Right cardiac atrium (tissue), 5 donors: ENCODE results near the gene LRRC7. TPM values are rescaled to one million over a fixed set of nuclear protein-coding genes. Genes with fewer than 3 reads are reported as not detected.

Experiments
- ATAC-seq, 2 donors: fragments of 200-7000 bp; cut with Tn5 transposase; one replicate each; pipeline versions ENCODE4 v1.8.0 to v1.9.1; 2020; ENCODE audit warnings: moderate library complexity in 2 of 2, mild to moderate bottlenecking in 1 of 2
- DNase-seq, 3 donors: peaks; one replicate each; pipeline ENCODE4 v3.0.0-alpha.2; 2020
- H3K27ac ChIP-seq: one replicate; pipeline ENCODE4 v1.5.1; 2013; ENCODE audit warnings: mild to moderate bottlenecking, low read length, control low read depth, moderate library complexity
- H3K27me3 ChIP-seq: one replicate; pipeline ENCODE4 v1.6.1; 2013; ENCODE audit not compliant: control insufficient read depth, insufficient read depth
- H3K4me1 ChIP-seq: one replicate; pipeline ENCODE4 v1.6.1; 2013; ENCODE audit warnings: low read length; ENCODE audit not compliant: control insufficient read depth, insufficient read depth
- H3K4me3 ChIP-seq: one replicate; pipeline ENCODE4 v1.5.1; 2013; ENCODE audit warnings: low read length, control low read depth
- H3K9me3 ChIP-seq: one replicate; pipeline ENCODE4 v1.6.1; 2013; ENCODE audit warnings: low read length; ENCODE audit not compliant: control insufficient read depth
- WGBS: extraction: QIAGEN DNeasy Blood & Tissue Kit; methylation state at CpG from one replicate; pipeline ENCODE4 v1.1.7; 2013; 5-methylcytosine and 5-hydroxymethylcytosine counted together
- intact Hi-C, 4 donors: fragments of 100-400 bp; cut with DNase I; formaldehyde crosslinking; loops; one replicate each; pipeline versions ENCODE4 v1.11.0 to v1.14.0; 2022 to 2023
- polyA plus RNA-seq: library from polyadenylated mRNA; stranded (reverse); fragments of 200-250 nt; gene quantifications from one replicate; pipeline ENCODE4 v1.2.3, GENCODE V29; 2013
- total RNA-seq, 4 donors: library from RNA; stranded (reverse); fragmentation: NEBNext Ultra II Directional; extraction: Animal tissue kit (Norgen Biotek cat#: 25700); gene quantifications; one replicate each; pipeline ENCODE4 v1.2.1, GENCODE V29; 2021
- donor health status: healthy with polysubstance abuse.
- donor health status: DM: no; HTN: yes; CAD: no.
- donor health status: DM: no; HTN: no; CAD: no.
- donor health status: DM: no; HTN: yes; CAD: no; lungs with severe emphysema.
- donor health status: DM: yes; HTN: yes; CAD: no.

Gene LRRC7
- total and polyA plus RNA-seq, 5 donors = 0.91 to 6.5 (median 3.4) TPM

DNA sequence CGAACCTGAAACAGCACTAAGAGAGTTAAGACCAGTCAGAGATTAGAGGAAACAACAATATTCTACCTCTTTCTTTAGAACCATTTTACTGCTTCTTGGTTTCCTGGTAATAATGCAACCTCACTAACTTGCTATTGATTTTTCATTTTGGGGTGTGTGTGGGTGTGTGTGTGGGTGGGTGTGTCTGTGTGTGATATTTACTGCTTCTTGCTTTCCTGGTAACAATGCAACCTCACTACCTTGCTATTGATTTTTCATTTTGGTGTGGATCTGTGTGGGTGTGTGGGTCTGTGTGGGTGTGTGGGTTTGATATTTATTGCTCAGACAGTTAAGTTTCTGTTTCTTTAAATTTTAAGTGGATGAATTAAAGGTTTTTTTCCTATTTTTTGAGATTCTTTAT is 208.8 kb downstream of the LRRC7 start:
- Histone ChIP-seq H3K9me3 (no peaks in the 10 kb centered on the region), H3K4me1 (no peaks in the 10 kb centered on the region), H3K27me3 (no peaks in the 10 kb centered on the region), H3K27ac (no peak overlapping the region), H3K4me3 (no peak overlapping the region)
- 83% methylated on average over 1 of the region's 1 CpG for WGBS
- DNase-seq (no peak), ATAC-seq (no peak)
- intact Hi-C loops = no loop called here

DNA sequence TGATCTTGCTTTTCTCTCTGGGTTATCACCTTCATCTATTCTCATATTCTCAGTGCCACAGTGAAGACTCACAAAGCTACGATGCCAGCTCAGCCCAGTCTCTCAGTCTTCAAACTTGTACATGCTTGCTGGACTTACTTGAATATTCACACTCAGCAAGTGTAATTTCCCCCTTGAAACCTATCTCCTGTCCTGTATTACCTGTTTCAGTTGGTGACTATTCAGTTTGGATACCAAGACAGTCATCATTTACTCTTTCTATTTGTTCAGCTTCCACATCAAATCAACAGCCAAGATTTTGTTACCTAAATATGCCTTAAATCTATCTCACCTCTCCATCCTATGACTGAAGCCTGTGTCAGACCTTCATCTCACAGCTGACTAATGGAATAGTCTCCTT is 209.7 kb downstream of the LRRC7 start:
- no peak for ATAC-seq
- H3K4me3 ChIP-seq = no peak overlapping the region
- DNase-seq = no peak
- H3K27me3 ChIP-seq = no peaks in the 10 kb centered on the region
- H3K27ac ChIP-seq = no peak overlapping the region
- H3K4me1 ChIP-seq = no peaks in the 10 kb centered on the region
- H3K9me3 ChIP-seq = no peaks in the 10 kb centered on the region
- 85% methylated on average over 1 of the region's 1 CpG for WGBS
- intact Hi-C loops = no loop called here

DNA sequence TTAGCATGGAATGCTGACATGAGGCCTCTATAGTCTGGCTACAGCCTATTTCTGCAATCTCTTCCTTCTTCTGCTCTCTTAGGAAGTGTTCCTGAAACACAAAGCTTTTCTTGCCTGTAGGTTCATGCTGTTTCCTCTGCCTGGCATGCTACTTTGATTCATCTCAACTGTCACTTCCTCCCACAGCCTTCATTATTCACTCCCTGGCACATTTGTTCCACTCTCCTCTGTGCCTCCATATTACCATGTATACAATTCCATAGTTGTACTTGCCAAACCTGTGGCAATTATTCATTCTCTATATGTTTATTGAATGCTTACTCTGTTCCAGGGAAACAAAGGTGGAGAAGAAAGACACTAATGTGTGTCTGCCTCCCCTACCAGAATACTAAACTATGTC is 210.2 kb downstream of the LRRC7 start:
- ATAC-seq = no peak

DNA sequence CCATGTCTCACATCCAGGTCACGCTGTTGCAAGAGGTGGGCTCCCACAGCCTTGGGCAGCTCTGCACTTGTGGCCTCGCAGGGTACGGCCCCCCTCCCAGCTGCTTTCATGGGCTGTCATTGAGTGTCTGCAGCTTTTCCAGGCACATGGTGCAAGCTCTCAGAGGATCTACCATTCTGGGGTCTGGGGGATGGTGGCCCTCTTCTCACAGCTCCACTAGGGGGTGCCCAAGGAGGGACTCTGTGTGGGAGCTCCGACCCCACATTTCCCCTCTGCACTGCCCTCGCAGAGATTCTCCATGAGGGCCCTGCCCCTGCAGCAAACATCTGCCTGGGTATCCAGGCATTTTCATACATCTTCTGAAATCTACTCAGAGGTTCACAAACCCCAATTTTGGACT is 219.4 kb downstream of the LRRC7 start:
- 80% methylated on average over 5 of the region's 5 CpGs for WGBS
- DNase-seq (no peak), ATAC-seq (no peak)
- Histone ChIP-seq H3K27me3 (no peaks in the 10 kb centered on the region), H3K27ac (no peak overlapping the region), H3K4me1 (no peaks in the 10 kb centered on the region), H3K4me3 (no peak overlapping the region), H3K9me3 (no peaks in the 10 kb centered on the region)
- intact Hi-C loops = no loop called here

More for the DNA sequence above, 210.2 kb downstream of the LRRC7 start:
- intact Hi-C loops = no loop called here
- Histone ChIP-seq H3K4me3 (no peak overlapping the region), H3K9me3 (no peaks in the 10 kb centered on the region), H3K27me3 (no peaks in the 10 kb centered on the region), H3K27ac (no peak overlapping the region), H3K4me1 (no peaks in the 10 kb centered on the region)
- DNase-seq = no peak

DNA sequence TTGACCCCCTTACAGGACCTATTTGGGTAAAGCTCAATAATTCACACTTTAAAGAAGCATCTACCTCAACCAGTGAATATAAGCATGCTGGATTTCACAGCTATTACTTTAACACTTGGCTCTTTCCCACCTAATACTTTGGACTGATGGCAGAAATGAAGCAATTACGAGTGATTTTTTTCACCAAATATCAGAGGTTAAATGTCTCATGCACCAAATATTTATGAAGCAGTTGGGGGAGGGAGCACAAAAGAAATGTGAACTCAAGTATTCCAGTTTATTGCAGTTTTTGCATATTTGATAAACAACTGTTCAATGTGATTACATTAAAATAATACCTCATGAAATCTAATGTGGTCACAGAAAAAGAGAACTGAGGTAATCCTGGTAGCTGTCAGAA is 223.6 kb downstream of the LRRC7 start:
- Histone ChIP-seq H3K27me3 (no peaks in the 10 kb centered on the region), H3K4me1 (no peaks in the 10 kb centered on the region), H3K9me3 (no peaks in the 10 kb centered on the region), H3K4me3 (no peak overlapping the region), H3K27ac (no peak overlapping the region)
- intact Hi-C loops = no loop called here
- DNase-seq (no peak), ATAC-seq (no peak)
- WGBS = 53% methylated on average over 1 of the region's 1 CpG

DNA sequence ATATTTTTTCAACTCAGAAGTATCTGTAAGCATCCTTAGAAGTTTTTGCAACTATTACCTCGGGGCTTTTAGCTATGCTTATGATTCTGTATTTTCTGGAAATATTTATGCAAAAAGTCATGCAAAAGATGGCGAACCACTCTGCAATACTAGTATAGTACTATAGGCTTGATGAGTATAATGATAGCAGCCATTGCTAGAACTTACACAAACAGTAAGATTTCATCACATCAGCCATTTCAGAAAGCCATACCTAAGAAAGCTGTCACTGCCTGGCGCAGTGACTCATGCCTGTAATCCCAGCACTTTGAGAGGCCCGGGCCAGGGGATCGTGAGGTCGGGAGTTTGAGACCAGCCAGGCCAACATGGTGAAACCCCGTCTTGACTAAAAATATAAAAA is 227.1 kb downstream of the LRRC7 start:
- intact Hi-C loops = no loop called here

DNA sequence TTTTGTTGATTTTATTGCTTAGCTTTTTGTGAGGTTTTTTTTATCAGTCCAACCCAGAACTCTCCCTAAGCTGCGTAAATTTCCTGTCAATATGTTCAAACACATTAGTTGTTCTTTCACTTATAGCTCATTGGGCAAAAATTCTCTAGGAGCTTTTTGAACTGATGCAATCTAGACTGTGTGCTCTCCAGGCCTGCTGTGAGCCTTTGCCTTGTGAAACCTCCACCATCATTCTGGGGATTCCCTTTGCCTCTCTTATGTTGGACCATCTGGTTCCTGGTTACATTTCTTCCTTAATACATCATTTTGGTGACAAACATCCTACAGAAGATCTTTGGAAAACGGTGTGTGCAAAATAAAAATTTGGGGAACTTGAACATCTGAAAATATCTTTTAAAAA is 247.2 kb downstream of the LRRC7 start:
- intact Hi-C loops = no loop called here
- WGBS = 61% methylated on average over 2 of the region's 2 CpGs
- no peak overlapping the region for H3K4me3 ChIP-seq
- no peaks in the 10 kb centered on the region for H3K9me3 ChIP-seq
- H3K27ac ChIP-seq = no peak overlapping the region
- H3K4me1 ChIP-seq = no peaks in the 10 kb centered on the region
- no peaks in the 10 kb centered on the region for H3K27me3 ChIP-seq
- ATAC-seq = no peak
- DNase-seq = no peak

More for the DNA sequence above, 227.1 kb downstream of the LRRC7 start:
- H3K4me3 ChIP-seq = no peak overlapping the region
- DNase-seq (peak in 1 of 3 donors; percentile 11), ATAC-seq (no peak)
- H3K27ac ChIP-seq = no peak overlapping the region
- no peaks in the 10 kb centered on the region for H3K9me3 ChIP-seq
- 87% methylated on average over 7 of the region's 7 CpGs for WGBS
- H3K4me1 ChIP-seq = no peaks in the 10 kb centered on the region
- no peaks in the 10 kb centered on the region for H3K27me3 ChIP-seq

DNA sequence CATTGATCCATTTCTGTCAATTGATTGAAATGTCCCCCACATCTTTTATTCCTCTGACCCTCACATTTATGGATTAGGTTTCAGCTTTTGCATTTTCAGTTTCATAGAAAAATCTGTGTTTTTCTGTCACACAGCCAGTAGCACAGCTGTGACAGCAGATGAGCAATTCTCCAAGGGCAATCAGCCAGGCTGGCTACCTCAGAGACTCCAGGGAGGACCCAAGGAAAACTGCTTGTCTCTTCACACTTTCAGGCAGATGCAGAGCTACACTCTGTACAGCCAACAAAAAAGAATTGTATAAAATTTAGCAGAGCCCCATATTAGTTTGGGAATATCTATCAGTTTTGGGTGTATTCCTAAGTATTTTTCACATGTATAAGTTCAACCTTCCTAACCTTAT is 257.2 kb downstream of the LRRC7 start:
- intact Hi-C loops = no loop called here
- ATAC-seq (no peak), DNase-seq (peak in 1 of 3 donors; percentile 17)
- Histone ChIP-seq H3K27ac (no peak overlapping the region), H3K4me1 (no peaks in the 10 kb centered on the region), H3K27me3 (no peaks in the 10 kb centered on the region), H3K4me3 (no peak overlapping the region), H3K9me3 (no peaks in the 10 kb centered on the region)

DNA sequence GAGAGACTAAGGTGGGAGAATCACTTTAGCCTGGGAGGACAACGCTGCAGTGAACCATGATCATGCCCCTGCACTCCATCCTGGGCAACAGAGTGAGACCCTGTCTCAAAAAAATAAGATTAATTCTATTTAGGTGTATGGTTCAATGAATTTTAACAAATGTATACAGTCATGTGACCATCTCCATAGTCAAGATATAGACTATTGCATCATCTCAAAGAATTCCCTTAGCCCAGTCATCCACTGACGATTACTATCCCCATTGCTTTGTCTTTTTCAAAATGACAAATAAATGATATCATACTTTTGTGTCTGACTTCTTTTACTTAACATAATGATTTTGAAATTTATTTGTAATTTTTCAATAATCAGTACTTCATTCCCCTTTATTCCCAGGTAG is 260.0 kb downstream of the LRRC7 start:
- no peak for DNase-seq

DNA sequence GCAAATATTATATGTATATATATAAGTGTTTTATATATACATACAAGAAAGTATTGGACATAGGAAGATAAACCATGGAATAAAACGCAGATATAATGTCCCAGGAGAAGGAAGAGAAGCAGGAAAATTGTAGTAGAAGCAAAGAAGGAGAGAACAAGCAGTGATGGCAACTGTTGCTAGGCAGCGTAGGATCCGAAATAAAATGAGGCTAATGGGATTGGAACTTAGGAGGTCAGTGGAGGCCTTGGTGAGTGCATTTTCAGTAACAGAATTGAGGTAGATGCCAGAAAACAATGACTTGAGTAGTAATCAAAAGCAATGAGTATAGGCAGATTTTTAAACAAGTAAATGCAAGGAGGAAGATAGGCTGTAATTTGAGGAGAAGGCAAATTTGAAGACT is 265.8 kb downstream of the LRRC7 start:
- no peaks in the 10 kb centered on the region for H3K9me3 ChIP-seq
- H3K4me3 ChIP-seq = no peak overlapping the region
- intact Hi-C loops = no loop called here
- DNase-seq = no peak
- no peaks in the 10 kb centered on the region for H3K27me3 ChIP-seq
- no peak overlapping the region for H3K27ac ChIP-seq
- ATAC-seq = no peak
- H3K4me1 ChIP-seq = no peaks in the 10 kb centered on the region
- whole genome bisulfite sequencing = 77% methylated on average over 3 of the region's 3 CpGs

More for the DNA sequence above, 260.0 kb downstream of the LRRC7 start:
- no peak overlapping the region for H3K4me3 ChIP-seq
- no peaks in the 10 kb centered on the region for H3K27me3 ChIP-seq
- no peaks in the 10 kb centered on the region for H3K9me3 ChIP-seq
- WGBS = 80% methylated on average over 2 of the region's 2 CpGs
- H3K27ac ChIP-seq = no peak overlapping the region
- intact Hi-C loops = no loop called here
- H3K4me1 ChIP-seq = no peaks in the 10 kb centered on the region
- ATAC-seq = no peak

DNA sequence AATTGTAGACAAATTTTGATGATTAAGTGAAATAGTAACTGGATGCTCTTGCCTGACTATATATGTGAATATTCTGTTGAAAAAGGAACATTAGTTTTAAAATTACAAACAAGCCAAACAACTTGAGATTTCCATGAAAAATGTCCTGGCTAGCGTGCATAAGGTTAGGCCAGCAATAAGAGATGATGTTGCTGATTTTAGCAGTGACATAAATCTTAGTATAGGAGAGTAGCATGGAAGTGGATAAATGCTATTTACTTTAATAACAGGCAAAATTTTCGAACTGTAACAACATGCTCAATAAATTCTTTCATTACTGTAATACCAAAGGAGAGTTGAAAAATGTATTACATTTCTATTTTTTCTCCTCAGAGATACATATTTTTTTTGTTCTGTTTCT is 266.6 kb downstream of the LRRC7 start:
- DNase-seq (no peak), ATAC-seq (no peak)
- 68% methylated on average over 2 of the region's 2 CpGs for WGBS
- H3K27ac ChIP-seq = no peak overlapping the region
- intact Hi-C loops = no loop called here
- H3K9me3 ChIP-seq = no peaks in the 10 kb centered on the region
- no peak overlapping the region for H3K4me3 ChIP-seq
- H3K4me1 ChIP-seq = no peaks in the 10 kb centered on the region
- H3K27me3 ChIP-seq = no peaks in the 10 kb centered on the region

DNA sequence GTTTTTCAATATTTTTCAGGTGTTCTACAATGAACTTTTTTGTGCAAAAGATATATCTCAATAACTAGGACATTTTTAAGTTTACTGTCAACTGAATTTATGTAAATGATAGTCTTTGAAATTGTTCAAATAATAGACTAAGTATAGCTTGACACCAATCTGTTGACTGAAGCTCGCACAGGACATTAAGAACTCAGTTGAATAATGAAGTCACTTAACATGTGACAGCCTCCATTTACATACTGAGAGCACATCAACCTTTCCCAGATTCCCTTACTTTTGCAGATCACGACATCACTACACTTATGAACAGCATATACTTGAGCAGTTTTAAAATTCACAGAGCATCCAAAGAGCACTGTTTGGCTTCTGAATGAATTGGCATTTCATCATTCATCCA is 268.2 kb downstream of the LRRC7 start:
- Histone ChIP-seq H3K9me3 (no peaks in the 10 kb centered on the region), H3K27ac (no peak overlapping the region), H3K4me1 (no peaks in the 10 kb centered on the region), H3K4me3 (no peak overlapping the region), H3K27me3 (no peaks in the 10 kb centered on the region)
- 71% methylated on average over 2 of the region's 2 CpGs for WGBS
- no peak for ATAC-seq
- intact Hi-C loops = no loop called here
- no peak for DNase-seq
